ENCODE data around the gene SYTL1.
A peak's percentile ranks its signal among the peaks of the same experiment; 100 is the strongest.

Gene SYTL1

DNA sequence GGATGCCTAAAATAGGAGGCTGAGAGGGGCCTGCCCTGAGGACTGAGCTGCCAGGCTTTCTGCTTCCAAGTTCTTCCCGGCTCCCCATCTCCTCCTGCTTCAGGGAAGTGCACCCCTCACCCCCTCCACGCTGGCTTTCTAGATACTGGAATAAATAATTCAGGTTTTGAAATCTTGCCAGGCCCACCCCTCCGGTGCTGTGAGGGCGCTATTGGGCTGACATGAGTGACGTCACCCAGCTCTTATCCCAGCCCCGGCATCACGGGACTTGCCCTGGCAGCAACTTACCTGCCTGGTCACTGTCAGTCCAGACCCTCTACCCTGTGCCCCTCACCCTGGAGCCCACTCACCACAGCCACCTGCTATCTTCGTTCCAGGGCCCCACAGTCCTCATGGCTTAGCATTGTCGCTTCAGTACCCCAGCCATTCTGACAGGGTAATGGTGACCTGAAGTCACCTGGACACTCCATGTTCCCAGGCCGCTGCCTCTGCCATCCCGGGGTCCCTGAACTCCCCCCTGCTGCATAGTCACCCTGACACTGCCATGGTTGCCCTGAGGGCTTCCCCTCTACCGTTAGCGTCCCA is 49.8 kb downstream of the SYTL1 start:
- H3K4me1 ChIP-seq (ENCODE audit: control insufficient read depth, insufficient read depth, low read length, poor library complexity, severe bottlenecking), result peaks cover 8% of the 10 kb centered on the region
- no peaks in the 10 kb centered on the region for H3K36me3 ChIP-seq (ENCODE audit: control insufficient read depth, insufficient read depth, low read length)
- WGBS, 2 experiments (ENCODE audit: insufficient coverage in 2 of 2), result 53% methylated on average over 11 to 12 of the region's 13 CpGs
- H3K9me3 ChIP-seq (ENCODE audit: control insufficient read depth, low read length), result no peaks in the 10 kb centered on the region
- peak overlapping the region; percentile 70 for H3K4me3 ChIP-seq (ENCODE audit: extremely low read depth, insufficient read depth, low read length, poor library complexity, severe bottlenecking)
- no peak overlapping the region for H3K27ac ChIP-seq (ENCODE audit: low read depth, low read length, severe bottlenecking)

- Histone ChIP-seq H3K4me3 (ENCODE audit: extremely low read depth, insufficient read depth, low read length, poor library complexity, severe bottlenecking) (peak within 1 kb of the TSS; percentile 70), H3K4me1 (ENCODE audit: control insufficient read depth, insufficient read depth, low read length, poor library complexity, severe bottlenecking) (peaks cover 8% of the 10 kb centered on the region), H3K27ac (ENCODE audit: low read depth, low read length, severe bottlenecking) (peak within 1 kb of the TSS; percentile 71), H3K9me3 (ENCODE audit: control insufficient read depth, low read length) (no peaks in the 10 kb centered on the region), H3K36me3 (ENCODE audit: control insufficient read depth, insufficient read depth, low read length) (no peaks in the 10 kb centered on the region)
- WGBS, 2 experiments (ENCODE audit: insufficient coverage in 2 of 2), result 6 to 11% methylated on average over 32 to 39 of the region's 69 CpGs
Observed at GRCh38 chr1:27392096-27392777, 50.4 kb downstream of the SYTL1 start, which contains the start of gene GPR3. TSS of gene GPR3 (plus strand) at chr1:27392622. CDS start at chr1:27393799, 1,177 bp downstream.

- H3K36me3 ChIP-seq (ENCODE audit: control insufficient read depth, insufficient read depth, low read length), result no peaks in the 10 kb centered on the region
- peaks cover 11% of the 10 kb centered on the region for H3K4me1 ChIP-seq (ENCODE audit: control insufficient read depth, insufficient read depth, low read length, poor library complexity, severe bottlenecking)
- peak overlapping the region; percentile 70 for H3K4me3 ChIP-seq (ENCODE audit: extremely low read depth, insufficient read depth, low read length, poor library complexity, severe bottlenecking)
- peak overlapping the region; percentile 71 for H3K27ac ChIP-seq (ENCODE audit: low read depth, low read length, severe bottlenecking)
- 15 to 18% methylated on average over 19 to 29 of the region's 30 CpGs for WGBS, 2 experiments (ENCODE audit: insufficient coverage in 2 of 2)
- no peaks in the 10 kb centered on the region for H3K9me3 ChIP-seq (ENCODE audit: control insufficient read depth, low read length)
Observed at GRCh38 chr1:27392778-27393635, 51.2 kb downstream of the SYTL1 start.

GRCh38 chr1:27393641-27394281 is 51.9 kb downstream of the SYTL1 start:
- H3K4me1 ChIP-seq (ENCODE audit: control insufficient read depth, insufficient read depth, low read length, poor library complexity, severe bottlenecking), result peaks cover 12% of the 10 kb centered on the region
- H3K36me3 ChIP-seq (ENCODE audit: control insufficient read depth, insufficient read depth, low read length), result no peaks in the 10 kb centered on the region
- H3K27ac ChIP-seq (ENCODE audit: low read depth, low read length, severe bottlenecking), result no peak overlapping the region
- no peaks in the 10 kb centered on the region for H3K9me3 ChIP-seq (ENCODE audit: control insufficient read depth, low read length)
- no peak overlapping the region for H3K4me3 ChIP-seq (ENCODE audit: extremely low read depth, insufficient read depth, low read length, poor library complexity, severe bottlenecking)
- WGBS, 2 experiments (ENCODE audit: insufficient coverage in 2 of 2), result 89 to 96% methylated on average over 16 to 17 of the region's 18 CpGs

DNA sequence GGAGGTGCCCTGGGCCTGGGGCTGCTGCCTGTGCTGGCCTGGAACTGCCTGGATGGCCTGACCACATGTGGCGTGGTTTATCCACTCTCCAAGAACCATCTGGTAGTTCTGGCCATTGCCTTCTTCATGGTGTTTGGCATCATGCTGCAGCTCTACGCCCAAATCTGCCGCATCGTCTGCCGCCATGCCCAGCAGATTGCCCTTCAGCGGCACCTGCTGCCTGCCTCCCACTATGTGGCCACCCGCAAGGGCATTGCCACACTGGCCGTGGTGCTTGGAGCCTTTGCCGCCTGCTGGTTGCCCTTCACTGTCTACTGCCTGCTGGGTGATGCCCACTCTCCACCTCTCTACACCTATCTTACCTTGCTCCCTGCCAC is 52.4 kb downstream of the SYTL1 start:
- H3K27ac ChIP-seq (ENCODE audit: low read depth, low read length, severe bottlenecking), result no peak overlapping the region
- whole genome bisulfite sequencing, 2 experiments (ENCODE audit: insufficient coverage in 2 of 2), result 95 to 98% methylated on average over 7 to 9 of the region's 9 CpGs
- H3K36me3 ChIP-seq (ENCODE audit: control insufficient read depth, insufficient read depth, low read length), result no peaks in the 10 kb centered on the region
- peaks cover 15% of the 10 kb centered on the region for H3K4me1 ChIP-seq (ENCODE audit: control insufficient read depth, insufficient read depth, low read length, poor library complexity, severe bottlenecking)
- H3K4me3 ChIP-seq (ENCODE audit: extremely low read depth, insufficient read depth, low read length, poor library complexity, severe bottlenecking), result no peak overlapping the region
- H3K9me3 ChIP-seq (ENCODE audit: control insufficient read depth, low read length), result no peaks in the 10 kb centered on the region

- Histone ChIP-seq H3K27ac (ENCODE audit: low read depth, low read length, severe bottlenecking) (no peak overlapping the region), H3K4me1 (ENCODE audit: control insufficient read depth, insufficient read depth, low read length, poor library complexity, severe bottlenecking) (peaks cover 15% of the 10 kb centered on the region), H3K36me3 (ENCODE audit: control insufficient read depth, insufficient read depth, low read length) (no peaks in the 10 kb centered on the region), H3K4me3 (ENCODE audit: extremely low read depth, insufficient read depth, low read length, poor library complexity, severe bottlenecking) (no peak overlapping the region), H3K9me3 (ENCODE audit: control insufficient read depth, low read length) (no peaks in the 10 kb centered on the region)
- WGBS, 2 experiments (ENCODE audit: insufficient coverage in 2 of 2), result 86 to 91% methylated on average over 1 of the region's 1 CpG
Observed at GRCh38 chr1:27394925-27395324, 53.1 kb downstream of the SYTL1 start.

GRCh38 chr1:27395441-27396195 is 53.8 kb downstream of the SYTL1 start:
- H3K9me3 ChIP-seq (ENCODE audit: control insufficient read depth, low read length), result no peaks in the 10 kb centered on the region
- WGBS, 2 experiments (ENCODE audit: insufficient coverage in 2 of 2), result 0% methylated on average over 2 to 3 of the region's 10 CpGs
- H3K36me3 ChIP-seq (ENCODE audit: control insufficient read depth, insufficient read depth, low read length), result no peaks in the 10 kb centered on the region
- no peak overlapping the region for H3K27ac ChIP-seq (ENCODE audit: low read depth, low read length, severe bottlenecking)
- peaks cover 15% of the 10 kb centered on the region for H3K4me1 ChIP-seq (ENCODE audit: control insufficient read depth, insufficient read depth, low read length, poor library complexity, severe bottlenecking)
- H3K4me3 ChIP-seq (ENCODE audit: extremely low read depth, insufficient read depth, low read length, poor library complexity, severe bottlenecking), result no peak overlapping the region

DNA sequence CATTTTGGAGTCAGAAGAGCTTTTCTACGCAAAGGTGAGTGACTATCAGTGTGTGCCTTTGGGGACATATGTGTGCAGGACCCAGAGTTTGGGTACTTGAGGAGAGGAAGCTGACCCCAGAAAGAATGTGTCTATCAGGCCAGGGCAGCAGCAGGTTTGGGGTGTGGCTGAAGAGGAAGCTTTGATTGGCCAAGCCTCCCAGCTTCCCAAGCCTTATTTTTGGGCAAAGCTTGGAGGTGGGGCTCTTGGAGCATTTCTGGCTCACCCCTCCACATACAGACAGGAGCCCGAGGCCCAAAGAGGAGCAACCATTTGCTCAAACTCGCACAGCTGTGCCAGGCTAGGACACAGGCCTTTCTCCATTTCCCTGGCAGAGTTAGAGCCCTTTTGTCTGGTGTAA is 55.3 kb downstream of the SYTL1 start:
- peaks cover 10% of the 10 kb centered on the region for H3K4me1 ChIP-seq (ENCODE audit: control insufficient read depth, insufficient read depth, low read length, poor library complexity, severe bottlenecking)

GRCh38 chr1:27397749-27398148 is 55.9 kb downstream of the SYTL1 start:
- 65 to 83% methylated on average over 3 to 6 of the region's 7 CpGs for WGBS, 2 experiments (ENCODE audit: insufficient coverage in 2 of 2)
- Histone ChIP-seq H3K9me3 (ENCODE audit: control insufficient read depth, low read length) (no peaks in the 10 kb centered on the region), H3K27ac (ENCODE audit: low read depth, low read length, severe bottlenecking) (no peak overlapping the region), H3K4me3 (ENCODE audit: extremely low read depth, insufficient read depth, low read length, poor library complexity, severe bottlenecking) (no peak overlapping the region), H3K36me3 (ENCODE audit: control insufficient read depth, insufficient read depth, low read length) (peaks cover 4% of the 10 kb centered on the region), H3K4me1 (ENCODE audit: control insufficient read depth, insufficient read depth, low read length, poor library complexity, severe bottlenecking) (peaks cover 9% of the 10 kb centered on the region)

More for the DNA sequence above, 55.3 kb downstream of the SYTL1 start:
- H3K36me3 ChIP-seq (ENCODE audit: control insufficient read depth, insufficient read depth, low read length), result peaks cover 2% of the 10 kb centered on the region
- H3K9me3 ChIP-seq (ENCODE audit: control insufficient read depth, low read length), result no peaks in the 10 kb centered on the region
- H3K27ac ChIP-seq (ENCODE audit: low read depth, low read length, severe bottlenecking), result no peak overlapping the region
- WGBS, 2 experiments (ENCODE audit: insufficient coverage in 2 of 2), result 86 to 97% methylated on average over 3 of the region's 3 CpGs
- H3K4me3 ChIP-seq (ENCODE audit: extremely low read depth, insufficient read depth, low read length, poor library complexity, severe bottlenecking), result no peak overlapping the region
